GM13977 (cell line): ENCODE measurements around the gene RASGRP1.
A peak's percentile ranks its signal among the peaks of the same experiment; 100 is the strongest.

Experiments used
- DNase-seq: peaks from one replicate; pipeline ENCODE4 v3.0.0; 2012; ENCODE audit warnings: low spot score
- CTCF ChIP-seq: IDR thresholded peaks from 2 replicates; pipeline ENCODE4 v1.5.1; 2012; ENCODE audit warnings: mild to moderate bottlenecking, control low read depth; ENCODE audit not compliant: insufficient read depth; ENCODE audit errors: extremely low read depth, missing control alignments
- in situ Hi-C: fragments of 300-500 bp; cut with MboI; formaldehyde crosslinking; loops from one replicate; pipeline ENCODE4 v1.12.0; 2022; ENCODE audit warnings: low sequenced_read_pairs, low pct_unique_long_range_greater_than_20kb, mixed read lengths, inconsistent platforms; ENCODE audit not compliant: unreplicated experiment

Gene RASGRP1

DNA sequence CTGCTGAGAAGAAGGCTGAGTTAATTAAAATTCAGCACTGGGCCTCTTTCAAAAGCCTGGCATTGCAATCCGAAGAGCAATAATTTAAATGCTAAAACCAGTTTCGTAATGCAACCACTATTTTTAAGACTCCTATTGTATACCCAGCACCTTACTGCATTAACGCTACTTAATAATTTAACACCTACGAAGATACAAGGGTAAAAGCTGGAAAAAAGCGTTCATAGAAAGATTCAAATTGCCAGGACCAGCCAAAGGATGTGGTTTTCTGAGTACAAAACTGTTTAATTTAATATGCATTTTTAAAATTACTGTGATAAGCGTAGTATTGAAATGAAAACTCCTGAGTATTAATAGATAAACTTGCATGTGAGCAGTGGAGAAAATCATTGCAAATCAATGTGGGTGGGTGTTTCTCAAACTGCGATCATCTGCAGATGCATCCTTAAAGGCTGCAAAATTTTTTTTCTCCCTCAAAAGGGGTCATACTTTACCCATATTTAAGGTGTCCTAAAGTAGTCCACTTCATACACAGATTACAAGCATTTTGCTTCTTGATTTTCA lies 12.9 kb upstream of the RASGRP1 start:
- in situ Hi-C loops = no loop called here
- no peak for TF ChIP-seq CTCF
- DNase-seq = no peak

GRCh38 chr15:38576837-38577236 lies 12.2 kb upstream of the RASGRP1 start:
- in situ Hi-C loops = no loop called here
- no peak for DNase-seq
- TF ChIP-seq CTCF = no peak

DNA sequence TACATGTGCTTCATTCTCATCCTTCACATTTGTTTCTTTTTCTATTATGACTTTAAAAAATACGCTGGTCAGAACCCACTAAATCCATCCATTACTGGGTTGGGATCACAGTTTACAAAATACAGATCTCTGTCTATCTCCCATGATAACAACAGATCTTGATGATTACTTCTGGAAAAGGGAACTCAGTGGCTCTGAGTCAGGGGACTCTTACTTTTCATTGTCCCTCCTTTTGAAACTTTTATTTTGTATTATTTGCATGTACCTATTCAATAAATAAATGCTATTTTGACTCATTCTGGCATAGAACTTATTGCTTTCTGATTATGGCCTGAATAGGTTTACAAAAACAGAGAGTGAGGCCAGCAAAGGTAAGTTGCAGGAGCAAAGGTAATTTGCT lies 11.6 kb upstream of the RASGRP1 start:
- in situ Hi-C loops = no loop called here
- DNase-seq = no peak
- TF ChIP-seq CTCF = no peak

GRCh38 chr15:38565287-38565670 lies 665 bp upstream of the RASGRP1 start:
- DNase-seq = no peak
- in situ Hi-C loops = loop anchor here (10.0 kb wide), 2 partner anchors 80 to 130 kb away; no protein-coding TSS in a partner anchor
- TF ChIP-seq CTCF = no peak

DNA sequence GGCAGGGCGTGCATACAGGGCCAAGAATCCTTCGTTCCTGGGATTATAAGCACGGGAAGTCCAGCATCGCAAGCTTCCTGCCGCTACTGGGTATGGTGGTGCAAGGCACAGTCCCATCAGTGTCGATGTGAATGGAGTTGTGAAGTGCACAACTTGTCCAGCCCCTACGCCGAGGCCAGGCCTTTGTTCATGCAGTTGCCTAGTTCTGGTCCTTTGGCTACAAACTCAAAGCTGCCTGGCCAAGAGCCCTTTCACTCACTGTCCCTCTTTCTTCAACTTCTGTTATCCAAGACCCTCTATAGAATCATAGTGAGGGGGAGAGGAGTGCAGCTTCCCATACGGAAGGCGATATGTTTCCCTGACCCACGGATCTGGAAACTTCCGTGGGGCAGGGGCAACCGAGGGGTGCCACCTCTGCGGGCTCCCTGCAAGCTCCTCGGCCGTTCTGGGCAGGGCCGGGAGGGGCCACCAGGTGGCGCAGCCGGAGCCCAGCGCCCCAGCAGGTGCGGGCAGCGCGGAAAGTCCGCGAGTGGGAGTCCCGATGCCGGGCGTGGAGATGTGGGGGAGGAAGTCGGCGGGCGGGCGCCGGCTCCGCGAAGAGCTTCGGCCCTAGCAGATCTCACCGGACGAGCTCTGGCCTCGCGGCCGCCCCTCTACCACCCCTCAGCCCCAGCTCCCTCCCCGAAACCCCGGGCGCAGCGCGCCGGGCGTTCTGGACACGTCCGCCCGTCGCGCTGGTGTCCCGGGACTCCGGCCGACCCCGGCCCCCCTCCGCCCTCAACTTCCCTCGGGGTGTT lies 693 bp downstream of the RASGRP1 start:
- in situ Hi-C loops = loop anchor here (10.0 kb wide), 2 partner anchors 81 to 131 kb away; no protein-coding TSS in a partner anchor
- peak; percentile 98 for TF ChIP-seq CTCF
- peak; percentile 82 for DNase-seq

GRCh38 chr15:38562278-38562677 lies 2.3 kb downstream of the RASGRP1 start:
- TF ChIP-seq CTCF = peak; percentile 34
- in situ Hi-C loops = loop anchor here (10.0 kb wide), 2 partner anchors 83 to 133 kb away; no protein-coding TSS in a partner anchor
- no peak for DNase-seq
